A549 (cell line): ENCODE results near the gene GNB1L.

Experiments used
- CEBPB ChIP-seq, 2 experiments: fragments of >200 bp in 1 of 2; sonication (Bioruptor Twin) in 1 of 2; formaldehyde crosslinking in 1 of 2; IDR thresholded peaks; 2 replicates each; pipeline ENCODE4 v1.6.1; 2012 to 2016
- EHMT2 ChIP-seq: fragments of 200-600 bp; sonication (generic); IDR thresholded peaks from 2 replicates; pipeline ENCODE4 v1.6.1; 2016; ENCODE audit warnings: antibody characterized with exemption, low read depth, mild to moderate bottlenecking, moderate library complexity
- HDAC2 ChIP-seq: fragments of 200-600 bp; sonication (generic); IDR thresholded peaks from 2 replicates; pipeline ENCODE4 v1.6.1; 2016
- KDM1A ChIP-seq: fragments of 200-600 bp; sonication (generic); IDR thresholded peaks from 2 replicates; pipeline ENCODE4 v1.6.1; 2016; ENCODE audit warnings: low read depth, mild to moderate bottlenecking
- MAFK ChIP-seq: fragments of 450-650 bp; IDR thresholded peaks from 2 replicates; pipeline ENCODE4 v1.6.1; 2014; ENCODE audit not compliant: partially characterized antibody
- PHF8 ChIP-seq: fragments of 200-600 bp; sonication (generic); IDR thresholded peaks from 2 replicates; pipeline ENCODE4 v1.6.1; 2016; ENCODE audit warnings: low read depth, mild to moderate bottlenecking, antibody characterized with exemption, moderate library complexity, borderline replicate concordance
- RFX5 ChIP-seq: fragments of 450-650 bp; IDR thresholded peaks from 2 replicates; pipeline ENCODE4 v1.7.1; 2014; ENCODE audit warnings: antibody characterized with exemption, mild to moderate bottlenecking, moderate library complexity
- TF ChIP-seq, protein P1 (sequence below): fragments of 200-600 bp; sonication (generic); IDR thresholded peaks from 2 replicates; pipeline ENCODE4 v1.6.1; 2016; ENCODE audit warnings: antibody characterized with exemption, mild to moderate bottlenecking, moderate library complexity
- TF ChIP-seq, protein P2 (sequence below): fragments of >200 bp; sonication (Bioruptor Twin); formaldehyde crosslinking; IDR thresholded peaks from 3 replicates; pipeline ENCODE4 v1.5.1; 2016

DNA sequence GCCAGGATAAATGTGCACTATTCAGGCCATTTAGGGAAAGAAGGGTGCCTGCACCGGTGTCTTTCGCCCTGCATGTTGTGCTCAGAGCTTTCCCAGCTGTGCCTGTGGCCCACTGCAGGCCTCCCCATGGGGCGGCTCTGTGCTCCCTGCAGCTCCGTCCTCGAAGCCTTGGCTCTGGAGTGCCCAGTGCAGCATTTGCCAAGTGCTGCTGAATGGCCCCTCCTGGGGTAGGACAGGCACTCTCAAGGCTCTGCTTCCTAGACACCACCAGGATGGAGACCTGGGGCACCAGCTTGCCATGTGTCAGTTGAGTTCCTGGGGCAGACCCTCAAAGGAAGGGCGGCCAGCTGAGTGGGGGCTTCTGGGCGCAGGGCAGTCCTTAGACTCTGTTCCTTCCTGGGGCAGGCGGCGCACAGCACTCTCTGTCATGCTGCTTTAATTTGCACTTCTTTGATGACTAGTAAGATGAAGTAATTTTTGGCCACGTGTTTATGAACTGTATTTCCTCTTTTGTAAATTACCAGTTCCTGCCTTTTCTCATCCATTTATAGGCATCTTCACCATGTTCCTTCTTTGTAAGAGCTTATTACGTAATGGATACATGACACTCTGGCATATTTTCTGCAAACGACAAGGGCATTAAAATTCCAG, 32.1 kb upstream of the GNB1L start:
- no peak for TF ChIP-seq HDAC2
- TF ChIP-seq PHF8: no peak
- TF ChIP-seq, protein P1, sequence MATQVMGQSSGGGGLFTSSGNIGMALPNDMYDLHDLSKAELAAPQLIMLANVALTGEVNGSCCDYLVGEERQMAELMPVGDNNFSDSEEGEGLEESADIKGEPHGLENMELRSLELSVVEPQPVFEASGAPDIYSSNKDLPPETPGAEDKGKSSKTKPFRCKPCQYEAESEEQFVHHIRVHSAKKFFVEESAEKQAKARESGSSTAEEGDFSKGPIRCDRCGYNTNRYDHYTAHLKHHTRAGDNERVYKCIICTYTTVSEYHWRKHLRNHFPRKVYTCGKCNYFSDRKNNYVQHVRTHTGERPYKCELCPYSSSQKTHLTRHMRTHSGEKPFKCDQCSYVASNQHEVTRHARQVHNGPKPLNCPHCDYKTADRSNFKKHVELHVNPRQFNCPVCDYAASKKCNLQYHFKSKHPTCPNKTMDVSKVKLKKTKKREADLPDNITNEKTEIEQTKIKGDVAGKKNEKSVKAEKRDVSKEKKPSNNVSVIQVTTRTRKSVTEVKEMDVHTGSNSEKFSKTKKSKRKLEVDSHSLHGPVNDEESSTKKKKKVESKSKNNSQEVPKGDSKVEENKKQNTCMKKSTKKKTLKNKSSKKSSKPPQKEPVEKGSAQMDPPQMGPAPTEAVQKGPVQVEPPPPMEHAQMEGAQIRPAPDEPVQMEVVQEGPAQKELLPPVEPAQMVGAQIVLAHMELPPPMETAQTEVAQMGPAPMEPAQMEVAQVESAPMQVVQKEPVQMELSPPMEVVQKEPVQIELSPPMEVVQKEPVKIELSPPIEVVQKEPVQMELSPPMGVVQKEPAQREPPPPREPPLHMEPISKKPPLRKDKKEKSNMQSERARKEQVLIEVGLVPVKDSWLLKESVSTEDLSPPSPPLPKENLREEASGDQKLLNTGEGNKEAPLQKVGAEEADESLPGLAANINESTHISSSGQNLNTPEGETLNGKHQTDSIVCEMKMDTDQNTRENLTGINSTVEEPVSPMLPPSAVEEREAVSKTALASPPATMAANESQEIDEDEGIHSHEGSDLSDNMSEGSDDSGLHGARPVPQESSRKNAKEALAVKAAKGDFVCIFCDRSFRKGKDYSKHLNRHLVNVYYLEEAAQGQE: no peak
- TF ChIP-seq, protein P2, sequence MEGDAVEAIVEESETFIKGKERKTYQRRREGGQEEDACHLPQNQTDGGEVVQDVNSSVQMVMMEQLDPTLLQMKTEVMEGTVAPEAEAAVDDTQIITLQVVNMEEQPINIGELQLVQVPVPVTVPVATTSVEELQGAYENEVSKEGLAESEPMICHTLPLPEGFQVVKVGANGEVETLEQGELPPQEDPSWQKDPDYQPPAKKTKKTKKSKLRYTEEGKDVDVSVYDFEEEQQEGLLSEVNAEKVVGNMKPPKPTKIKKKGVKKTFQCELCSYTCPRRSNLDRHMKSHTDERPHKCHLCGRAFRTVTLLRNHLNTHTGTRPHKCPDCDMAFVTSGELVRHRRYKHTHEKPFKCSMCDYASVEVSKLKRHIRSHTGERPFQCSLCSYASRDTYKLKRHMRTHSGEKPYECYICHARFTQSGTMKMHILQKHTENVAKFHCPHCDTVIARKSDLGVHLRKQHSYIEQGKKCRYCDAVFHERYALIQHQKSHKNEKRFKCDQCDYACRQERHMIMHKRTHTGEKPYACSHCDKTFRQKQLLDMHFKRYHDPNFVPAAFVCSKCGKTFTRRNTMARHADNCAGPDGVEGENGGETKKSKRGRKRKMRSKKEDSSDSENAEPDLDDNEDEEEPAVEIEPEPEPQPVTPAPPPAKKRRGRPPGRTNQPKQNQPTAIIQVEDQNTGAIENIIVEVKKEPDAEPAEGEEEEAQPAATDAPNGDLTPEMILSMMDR: no peak
- no peak for TF ChIP-seq KDM1A
- no peak for TF ChIP-seq MAFK
- TF ChIP-seq RFX5: no peak
- no peak for TF ChIP-seq EHMT2
- no peak for TF ChIP-seq CEBPB (IDR thresholded peaks at IDR 0.05)
